Hepatic stellate cell (primary cell): ENCODE data around the gene GPM6B.

Source experiments
- DNase-seq: peaks from one replicate; pipeline ENCODE4 v3.0.0; 2011; ENCODE audit warnings: low spot score

The GPM6B gene

DNA sequence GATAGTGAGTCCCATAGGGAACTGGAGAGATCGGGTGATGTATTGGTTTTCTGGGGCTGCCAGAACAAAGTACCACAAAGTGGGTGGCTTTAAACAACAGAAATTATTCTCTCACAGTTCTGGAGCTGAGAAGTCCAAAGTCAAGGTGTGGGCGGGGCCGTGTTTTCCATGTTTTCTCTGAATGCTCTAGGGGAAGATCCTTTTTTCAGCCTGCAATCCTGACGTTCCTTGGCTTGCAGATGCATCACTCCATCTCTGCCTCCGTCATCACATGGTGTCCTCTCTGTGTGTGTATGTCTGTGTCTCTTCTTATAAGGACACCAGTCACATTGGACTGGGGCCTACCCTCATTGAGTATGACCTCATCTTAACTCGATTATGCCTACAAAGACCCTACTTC is 7.9 kb upstream of the GPM6B start:
- no peak for DNase-seq

DNA sequence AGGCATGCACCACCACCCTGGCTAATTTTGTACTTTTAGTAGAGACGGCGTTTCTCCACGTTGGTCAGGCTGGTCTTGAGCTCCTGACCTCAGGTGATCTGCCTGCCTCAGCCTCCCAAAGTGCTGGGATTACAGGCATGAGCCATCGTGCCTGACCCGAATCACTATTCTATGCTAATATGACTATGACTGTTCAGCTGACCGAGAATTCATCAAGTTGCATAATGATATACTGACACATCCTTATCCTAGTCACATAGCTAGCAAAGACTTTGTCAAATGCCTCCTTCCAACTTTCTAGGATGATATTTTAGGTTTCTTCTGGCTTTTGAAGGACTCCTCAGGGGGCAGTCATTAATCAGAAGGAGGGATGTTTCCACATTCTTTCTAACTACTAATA is 4.8 kb upstream of the GPM6B start:
- no peak for DNase-seq

DNA sequence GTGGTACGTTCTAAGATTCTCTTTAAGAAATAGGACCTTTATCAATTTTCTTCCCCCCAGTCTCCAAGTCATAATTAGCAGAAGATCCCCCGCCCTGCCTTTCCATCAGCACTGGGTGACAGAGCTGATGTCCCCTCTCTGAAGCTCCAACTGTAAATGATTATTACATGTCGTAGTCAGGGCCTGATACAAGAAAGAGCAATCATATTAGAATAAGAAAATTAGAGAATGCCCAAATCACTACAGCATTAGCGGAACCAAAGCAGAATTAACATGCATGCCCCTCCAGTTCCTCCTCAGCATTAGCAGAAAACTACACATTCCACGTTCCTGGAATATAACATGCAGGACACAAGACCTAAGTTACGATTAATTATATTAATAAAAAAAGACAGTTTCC is 717 bp downstream of the GPM6B start:
- no peak for DNase-seq

DNA sequence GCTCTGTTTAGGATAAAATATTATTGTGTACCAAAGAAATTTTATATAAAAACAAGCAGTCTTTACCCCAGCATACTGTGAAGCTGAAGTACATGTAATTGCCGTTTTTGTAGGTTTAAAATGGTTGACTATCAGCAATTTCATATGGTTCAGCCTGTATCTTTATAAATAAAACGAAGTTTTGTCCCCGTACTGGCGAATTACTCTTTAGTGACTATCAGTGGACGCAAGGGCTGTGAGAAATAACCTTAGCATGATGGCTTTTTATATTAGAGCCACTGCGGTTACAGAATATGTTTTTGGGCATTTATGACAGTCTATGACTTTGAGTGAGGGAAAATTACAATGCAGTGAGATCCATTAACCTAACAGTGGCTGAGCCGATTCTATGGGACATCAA is 1.2 kb downstream of the GPM6B start:
- DNase-seq: no peak

DNA sequence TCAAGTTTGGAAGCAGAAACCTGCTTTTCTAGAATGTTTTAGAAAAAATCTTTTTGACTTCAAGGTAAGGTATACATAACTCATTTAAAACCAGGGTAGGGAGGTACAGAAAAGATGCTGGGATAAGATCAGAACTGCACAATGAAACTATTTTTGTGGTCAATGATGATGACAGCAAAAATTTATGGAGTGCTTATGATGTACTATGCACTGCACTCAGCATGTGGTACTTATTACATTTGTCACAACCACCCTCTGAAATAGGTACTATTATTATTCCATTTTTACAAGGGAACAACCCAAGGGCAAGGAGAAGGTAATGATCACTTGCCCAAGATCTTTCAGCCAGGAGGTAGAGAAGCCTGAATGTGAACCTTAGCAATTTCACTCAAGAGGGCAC is 8.0 kb downstream of the GPM6B start:
- no peak for DNase-seq

DNA sequence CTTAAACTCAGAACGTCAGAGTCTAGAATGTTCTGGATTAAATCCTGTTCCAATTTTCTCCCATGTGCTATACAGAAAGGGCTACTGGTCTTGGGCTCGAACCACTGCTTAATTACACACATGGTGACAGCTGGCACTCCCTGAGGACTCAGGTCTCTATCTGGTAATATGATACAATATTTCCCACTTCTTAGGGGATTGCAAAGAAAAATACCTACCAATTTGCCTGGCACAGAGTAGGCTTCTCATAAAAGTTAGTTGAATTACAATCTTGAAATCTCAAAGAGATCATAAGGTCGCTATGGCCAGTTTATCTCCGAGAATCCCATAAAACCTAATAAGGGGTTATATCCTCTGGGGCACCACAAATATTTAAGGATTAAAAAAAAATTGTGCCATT is 8.6 kb downstream of the GPM6B start:
- no peak for DNase-seq

DNA sequence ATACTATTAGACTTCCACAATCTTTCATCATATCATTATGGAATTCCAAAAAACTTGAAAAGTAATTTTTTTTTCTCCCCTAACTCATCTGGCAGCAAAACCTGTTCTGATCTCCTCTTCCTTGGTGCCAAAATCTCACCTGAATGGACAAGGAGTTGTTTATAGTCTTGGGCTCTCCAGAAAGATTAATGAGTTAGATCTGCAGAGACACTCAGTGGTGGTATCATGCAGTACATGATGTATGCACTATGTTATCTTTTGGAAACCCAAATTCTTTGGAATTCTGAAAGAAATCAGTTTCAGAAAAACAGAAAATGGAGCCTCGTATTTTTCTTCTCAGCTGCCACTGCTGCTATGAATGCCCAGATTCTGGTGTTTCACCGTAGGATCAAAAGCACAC is 11.7 kb downstream of the GPM6B start:
- no peak for DNase-seq

DNA sequence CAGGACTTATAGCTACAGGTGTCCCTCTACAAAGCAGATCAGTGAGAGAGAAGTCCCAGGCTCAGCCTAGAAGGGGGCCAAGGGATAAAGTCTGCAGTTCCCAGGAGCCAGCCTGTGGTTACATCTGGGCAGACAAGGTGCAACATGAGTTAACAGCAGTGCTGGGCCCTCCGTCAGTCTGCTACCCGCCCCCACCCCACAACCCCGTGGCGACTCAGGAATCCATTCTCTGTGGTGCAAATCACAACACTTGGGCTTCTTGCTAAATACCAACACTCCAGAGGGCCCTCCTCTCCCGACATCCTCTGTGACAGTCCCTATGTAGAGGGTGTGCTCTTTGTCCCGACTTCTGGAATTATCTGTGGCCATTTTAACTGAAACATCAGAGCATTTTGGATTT is 13.8 kb downstream of the GPM6B start:
- no peak for DNase-seq

DNA sequence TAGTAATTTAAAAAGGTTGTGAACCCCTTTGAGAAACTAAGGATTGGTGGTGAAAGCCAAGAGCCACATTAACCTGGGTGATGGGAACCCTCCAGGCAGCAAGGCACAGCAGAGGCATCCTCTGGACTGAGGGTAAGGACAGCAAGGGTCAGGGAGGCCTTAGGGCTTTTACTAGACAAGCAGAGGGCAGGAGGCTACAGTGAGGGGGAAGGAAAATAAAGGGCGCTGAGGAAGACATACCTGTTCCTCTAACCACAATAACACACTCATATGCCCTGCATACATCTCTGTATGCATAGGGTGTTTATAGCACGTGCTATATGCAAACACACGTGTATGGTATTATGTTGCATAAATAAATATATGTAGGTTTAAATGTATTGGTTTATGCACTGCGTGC is 18.7 kb downstream of the GPM6B start:
- no peak for DNase-seq

DNA sequence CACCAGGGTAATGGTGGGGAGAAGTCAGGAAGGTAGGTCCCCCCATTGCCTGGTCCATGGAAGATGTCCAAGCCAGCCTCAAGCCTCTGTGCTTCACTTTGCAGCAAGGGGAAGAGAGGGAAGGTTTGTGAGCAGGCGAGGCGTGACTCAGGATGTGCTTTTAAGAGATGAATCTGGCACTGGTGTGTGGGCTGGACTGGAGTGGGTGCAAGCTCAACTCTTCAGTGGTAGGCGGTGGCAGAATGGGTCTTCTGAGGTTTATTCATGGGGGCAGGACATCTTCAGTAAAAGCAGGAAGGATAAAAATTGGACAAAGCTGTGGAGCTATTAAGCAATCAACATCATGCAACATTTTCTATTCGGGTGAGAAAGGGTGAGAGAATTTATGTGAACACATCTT is 19.4 kb downstream of the GPM6B start:
- DNase-seq: no peak

DNA sequence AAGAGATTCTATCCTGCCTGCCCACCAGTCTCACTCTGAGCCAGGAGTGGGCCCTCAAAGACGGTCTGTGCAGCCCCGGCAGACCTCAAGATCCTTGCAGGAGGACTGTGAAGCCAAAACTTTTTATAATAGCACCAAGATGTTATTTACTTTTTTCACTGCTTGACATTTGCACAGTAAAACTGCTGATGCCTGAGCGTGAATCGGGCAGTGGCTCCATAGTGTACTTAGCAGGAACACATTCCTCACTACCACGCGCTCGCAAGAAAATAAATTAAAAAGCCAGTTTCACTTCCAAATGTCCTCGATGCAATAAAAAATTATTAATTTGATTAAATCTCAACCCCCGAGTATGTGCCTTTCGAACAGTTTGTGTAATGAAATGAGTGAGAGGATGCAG is 22.5 kb downstream of the GPM6B start:
- DNase-seq: no peak

DNA sequence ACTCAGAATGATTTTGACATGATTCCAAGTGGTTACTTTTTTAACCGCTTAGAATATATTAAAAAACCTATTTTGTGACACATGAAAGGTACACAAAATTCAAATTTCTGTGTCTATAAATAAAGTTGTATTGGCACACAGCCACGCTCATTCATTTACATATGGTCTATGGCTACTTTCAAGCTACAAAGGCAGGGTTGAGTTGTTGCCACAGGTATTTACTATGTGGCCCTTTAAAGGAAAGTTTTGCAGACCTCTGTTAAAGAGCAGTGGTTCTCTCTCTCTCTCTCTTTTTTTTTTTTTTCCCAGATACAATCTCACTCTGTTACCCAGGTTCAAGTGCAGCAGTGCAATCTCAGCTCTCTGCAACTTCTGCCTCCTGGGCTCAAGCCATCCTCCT is 23.0 kb downstream of the GPM6B start:
- no peak for DNase-seq

DNA sequence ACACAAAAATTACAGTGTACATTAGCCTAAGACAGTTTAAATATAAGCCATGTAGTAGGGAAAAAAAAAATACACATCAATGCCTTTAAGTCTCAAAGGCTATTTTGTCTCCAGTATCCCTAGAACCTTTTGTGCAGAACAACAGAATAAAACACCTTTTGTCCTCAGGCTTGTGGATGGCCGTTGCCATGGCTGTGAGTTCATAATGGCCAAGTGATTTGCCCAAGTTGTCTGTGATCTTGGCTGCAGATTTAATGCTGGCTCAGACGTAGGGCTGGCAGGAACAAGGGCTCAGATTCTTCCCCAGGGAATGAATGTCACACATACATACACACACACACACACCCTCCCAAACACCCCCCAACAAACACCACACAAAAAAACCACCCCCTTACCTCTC is 25.3 kb downstream of the GPM6B start:
- DNase-seq: no peak

DNA sequence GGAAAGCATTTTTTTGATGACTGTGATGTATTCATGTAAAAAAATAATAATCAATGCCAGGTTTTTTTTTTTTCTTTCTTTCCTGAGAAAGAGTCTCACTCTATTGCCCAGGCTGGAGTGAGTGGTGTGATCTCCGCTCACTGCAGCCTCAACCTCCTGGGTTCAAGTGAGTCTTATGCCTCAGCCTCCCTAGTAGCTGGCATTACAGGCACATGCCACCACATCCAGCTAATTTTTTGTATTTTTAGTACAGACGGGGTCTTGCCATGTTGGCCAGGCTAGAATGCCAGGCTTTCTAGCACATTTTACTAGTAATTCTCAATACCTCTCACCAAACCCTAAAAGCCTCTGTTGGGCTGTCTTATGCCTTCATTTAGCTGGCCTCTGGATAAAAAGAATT is 25.7 kb downstream of the GPM6B start:
- DNase-seq: no peak

DNA sequence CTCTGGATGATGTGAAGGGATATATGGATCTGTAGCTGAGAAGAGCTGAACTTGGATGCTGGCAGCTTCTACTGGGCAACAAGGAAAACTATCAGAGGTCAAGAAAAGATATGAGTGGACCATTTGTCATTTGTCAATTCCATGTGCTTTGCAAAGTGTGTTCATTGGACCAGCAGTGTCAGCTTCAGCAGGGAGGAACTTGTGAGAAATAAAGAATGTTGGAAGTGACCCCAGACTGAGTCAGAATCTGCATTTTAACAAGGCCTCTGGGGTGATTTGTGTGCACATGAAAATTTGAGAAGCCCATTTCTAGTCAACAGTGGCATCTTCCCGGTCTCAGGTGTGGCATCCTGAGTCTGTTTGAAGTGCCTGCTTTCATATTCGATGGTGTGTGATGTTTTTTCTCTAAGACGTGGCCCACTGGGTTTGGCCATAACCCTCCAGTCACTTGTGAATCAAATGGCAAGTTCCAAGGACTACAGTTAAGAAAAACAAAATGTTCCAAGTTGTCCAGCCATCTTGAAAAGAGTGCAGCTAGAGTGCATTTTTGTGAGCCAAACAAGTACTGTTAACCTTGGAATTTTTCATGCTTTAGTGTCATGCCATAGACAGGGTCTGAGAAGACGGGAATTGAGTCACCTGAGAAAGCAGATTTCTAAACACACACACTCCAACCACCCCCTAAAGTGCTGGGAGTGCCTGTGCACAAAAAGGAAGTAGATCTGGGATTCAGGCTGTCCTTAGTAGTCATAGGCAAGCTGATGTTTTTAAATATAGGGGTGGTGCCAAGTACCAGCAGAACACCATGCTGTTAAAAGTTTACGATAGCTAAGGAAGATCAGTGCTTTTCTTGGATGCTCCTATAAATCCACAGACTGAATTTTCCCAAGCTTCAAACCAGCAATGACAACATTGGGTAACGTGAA is 26.4 kb downstream of the GPM6B start:
- DNase-seq: no peak

DNA sequence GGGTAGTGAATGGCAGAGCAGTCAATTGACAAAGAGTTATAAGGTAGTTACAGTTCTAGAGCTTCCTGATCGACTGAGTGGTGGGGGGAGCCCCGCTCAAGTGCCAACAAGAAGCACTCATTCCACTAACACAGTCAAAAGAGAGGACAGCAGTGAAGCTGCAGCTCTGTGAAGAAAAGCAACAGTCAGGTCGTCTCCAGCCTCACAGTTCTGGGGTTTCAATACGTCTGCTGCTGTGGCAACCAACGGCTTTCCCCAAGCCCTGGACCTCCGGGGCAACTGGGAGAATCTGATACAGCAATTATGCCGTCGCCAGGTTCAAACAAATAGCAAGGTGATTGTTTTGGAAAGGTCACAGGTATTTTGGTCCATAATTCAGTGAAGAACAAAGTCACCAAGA is 30.8 kb downstream of the GPM6B start:
- no peak for DNase-seq

DNA sequence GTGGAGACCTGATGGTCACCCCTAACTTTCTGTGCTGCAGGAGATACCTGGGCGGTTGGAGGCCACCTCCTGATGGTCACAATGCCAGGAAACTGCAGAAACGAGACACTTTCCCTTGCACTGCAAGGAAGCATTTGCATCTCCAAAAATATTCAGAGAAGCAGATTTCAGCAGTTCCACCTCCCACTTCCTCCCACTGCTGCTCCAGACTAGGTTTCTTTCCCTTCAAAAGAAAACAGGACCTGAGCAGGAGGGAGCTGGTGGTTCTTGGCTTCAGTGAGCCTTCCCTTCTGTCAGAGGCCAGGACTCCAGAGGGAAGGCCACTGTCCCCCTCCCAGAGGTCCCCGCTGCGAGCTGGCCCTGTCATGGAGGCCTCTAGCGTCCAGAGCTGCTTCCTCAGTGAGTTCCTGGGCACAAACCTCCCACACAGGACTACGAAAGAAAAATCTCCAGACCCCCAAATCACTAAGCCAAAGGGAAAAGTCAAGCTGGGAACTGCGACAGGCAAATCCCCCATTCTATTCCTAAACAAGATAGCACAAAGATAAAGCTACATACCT is 35.9 kb downstream of the GPM6B start:
- no peak for DNase-seq

DNA sequence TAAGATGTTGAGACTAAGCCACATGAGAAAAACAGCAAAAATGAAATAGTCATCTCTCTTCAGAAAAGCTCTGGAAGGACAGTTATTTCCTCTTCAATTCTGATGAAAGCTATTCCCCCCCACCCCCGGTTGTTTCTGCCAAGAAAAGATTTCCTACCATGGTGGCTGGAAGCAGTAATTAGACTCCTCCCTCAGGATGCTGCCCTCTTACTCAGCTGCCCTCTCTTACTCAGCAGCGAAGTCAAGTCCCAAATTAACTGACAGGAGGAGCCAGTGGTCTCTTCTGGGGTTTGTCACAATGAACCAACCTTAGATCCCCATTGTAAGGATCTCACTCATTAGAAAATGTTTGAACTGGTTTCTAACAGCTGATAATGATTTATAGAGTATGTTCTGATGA is 38.0 kb downstream of the GPM6B start:
- no peak for DNase-seq

DNA sequence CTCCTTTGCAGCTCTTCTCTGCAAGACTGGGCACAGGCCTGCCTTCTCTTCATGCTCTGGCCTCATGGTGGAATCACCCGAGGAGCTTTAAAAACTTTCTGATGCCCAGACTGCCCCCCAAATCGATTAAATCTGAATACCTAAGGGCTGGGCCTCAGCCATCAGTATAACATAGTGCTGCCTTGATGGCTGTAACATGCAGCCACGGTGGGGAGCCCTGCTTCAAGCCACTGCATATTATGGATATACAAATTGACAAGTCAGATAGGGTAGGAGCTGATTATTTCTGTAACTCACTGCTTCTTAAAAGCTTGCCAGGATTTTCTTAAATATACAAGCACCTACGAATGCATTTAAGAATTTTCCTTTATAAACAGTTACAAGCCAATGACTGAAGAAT is 40.5 kb downstream of the GPM6B start:
- DNase-seq: no peak

DNA sequence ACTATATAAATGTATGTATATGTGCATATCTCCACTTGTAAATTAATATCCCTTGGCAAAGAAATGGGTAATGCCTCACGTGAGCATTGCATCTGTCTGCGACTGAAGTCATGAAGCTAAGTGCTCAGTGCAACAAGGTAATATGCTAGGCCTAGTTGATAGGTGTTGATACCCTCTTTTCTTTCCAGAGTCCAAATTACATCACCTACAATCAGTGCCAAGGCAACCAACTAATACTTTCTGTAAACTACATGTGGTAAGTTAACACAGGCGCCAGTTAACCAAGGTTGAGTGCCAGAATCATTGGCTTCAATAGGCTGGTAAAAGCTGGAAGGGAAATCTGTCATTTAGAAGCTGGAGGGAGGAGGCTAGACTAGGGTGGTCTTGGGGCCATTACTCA is 41.1 kb downstream of the GPM6B start:
- DNase-seq: no peak

DNA sequence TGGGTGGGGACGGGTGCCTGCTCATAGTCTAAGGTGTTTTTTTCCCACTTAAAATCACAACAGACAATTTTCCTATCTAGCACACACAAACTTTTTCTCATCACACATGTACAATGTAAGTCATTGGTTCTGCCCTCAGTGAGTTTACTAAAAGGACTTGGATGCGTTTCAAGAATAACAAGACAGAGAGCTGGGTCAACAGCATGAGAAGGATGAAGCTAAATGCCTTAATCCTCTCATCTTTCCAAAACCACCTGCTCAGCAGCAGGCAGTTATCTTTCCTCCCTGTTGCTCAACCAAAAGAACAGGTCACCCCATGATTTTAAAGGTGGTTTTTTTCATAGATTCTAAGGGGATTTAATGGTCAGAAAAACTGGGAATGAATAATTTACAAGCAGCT is 42.2 kb downstream of the GPM6B start:
- no peak for DNase-seq

DNA sequence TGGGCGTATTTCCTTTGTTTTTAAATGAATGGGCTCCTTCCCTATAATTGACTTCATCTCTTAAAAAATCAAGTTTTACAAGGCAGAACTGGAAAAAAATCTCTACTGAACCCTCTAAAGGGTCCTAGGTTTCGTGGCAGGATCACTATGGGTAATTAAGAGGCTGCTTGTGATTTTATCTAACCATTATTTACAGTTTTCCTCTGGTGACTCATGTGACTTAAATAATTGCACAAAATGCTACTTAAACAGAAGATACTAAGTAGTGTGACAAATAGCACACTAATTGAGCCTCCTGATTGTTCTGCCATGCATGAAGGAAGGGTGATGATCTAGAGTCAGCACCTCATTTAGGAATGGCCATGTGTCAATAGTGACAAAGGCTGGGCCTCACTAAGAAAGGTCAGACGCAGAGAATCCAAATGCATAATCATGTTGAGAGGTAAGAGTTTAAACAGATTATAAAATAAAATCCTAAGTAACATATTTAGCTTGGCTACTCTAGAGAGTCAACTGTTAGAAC is 46.8 kb downstream of the GPM6B start:
- DNase-seq: no peak

DNA sequence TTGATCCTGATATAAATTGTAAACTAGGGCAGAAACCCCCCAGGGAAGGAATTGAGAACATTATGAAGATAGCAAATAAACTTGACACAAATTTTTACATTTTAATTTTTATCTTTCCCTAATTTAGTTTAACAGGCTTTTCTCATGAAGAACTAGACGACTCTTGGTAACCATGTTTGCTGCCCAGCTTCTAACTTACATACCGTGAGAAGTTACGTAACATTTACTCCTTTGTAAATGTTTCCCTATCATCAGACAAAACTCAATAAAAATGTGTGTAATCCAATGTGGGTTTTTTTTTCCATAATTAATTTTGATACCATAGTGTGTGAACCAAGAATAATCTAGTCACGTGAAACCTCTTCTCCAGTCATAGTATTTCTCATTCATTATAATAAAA is 48.0 kb downstream of the GPM6B start:
- no peak for DNase-seq

DNA sequence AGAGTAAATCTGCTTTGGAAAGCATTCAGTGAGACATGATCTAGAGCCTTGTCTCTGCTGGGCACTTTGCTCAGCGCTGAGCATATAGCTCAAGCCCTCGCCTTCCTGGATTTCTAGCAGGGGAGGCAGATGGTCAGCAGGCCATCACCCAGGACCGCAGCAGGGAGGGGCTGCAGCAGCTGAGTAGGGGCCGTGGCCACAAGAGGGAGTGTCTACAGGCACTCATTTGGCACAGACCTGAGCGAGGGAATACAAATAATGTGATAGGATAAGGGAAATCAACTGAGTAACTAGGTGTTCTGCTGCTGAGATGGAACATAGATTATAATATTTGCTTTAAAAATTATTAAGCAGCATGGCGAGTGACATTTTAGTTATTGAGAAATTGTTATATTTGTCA is 52.1 kb downstream of the GPM6B start:
- no peak for DNase-seq
